Tibial nerve (tissue), 4 donors: Measurements from ENCODE around the gene ANXA5.

Experiments
- CTCF ChIP-seq, 5 experiments: fragments of 200-600 bp in 3 of 5; fragments of 450-650 bp in 2 of 5; sonication (generic) in 3 of 5; IDR thresholded peaks; one replicate each; pipeline ENCODE4 v1.5.1; 2016 to 2019; ENCODE audit warnings: antibody characterized with exemption in 5 of 5, mild to moderate bottlenecking in 3 of 5, moderate library complexity in 2 of 5
- EP300 ChIP-seq, 2 donors: sonication (generic); formaldehyde crosslinking; IDR thresholded peaks; one replicate each; pipeline ENCODE4 v1.6.1; 2017; ENCODE audit warnings: antibody characterized with exemption in 2 of 2, mild to moderate bottlenecking in 1 of 2
- POLR2A ChIP-seq, 2 donors: fragments of 450-650 bp; IDR thresholded peaks; one replicate each; pipeline ENCODE4 v1.6.1; 2017; ENCODE audit warnings: antibody characterized with exemption in 2 of 2, mild to moderate bottlenecking in 2 of 2, moderate library complexity in 2 of 2

DNA sequence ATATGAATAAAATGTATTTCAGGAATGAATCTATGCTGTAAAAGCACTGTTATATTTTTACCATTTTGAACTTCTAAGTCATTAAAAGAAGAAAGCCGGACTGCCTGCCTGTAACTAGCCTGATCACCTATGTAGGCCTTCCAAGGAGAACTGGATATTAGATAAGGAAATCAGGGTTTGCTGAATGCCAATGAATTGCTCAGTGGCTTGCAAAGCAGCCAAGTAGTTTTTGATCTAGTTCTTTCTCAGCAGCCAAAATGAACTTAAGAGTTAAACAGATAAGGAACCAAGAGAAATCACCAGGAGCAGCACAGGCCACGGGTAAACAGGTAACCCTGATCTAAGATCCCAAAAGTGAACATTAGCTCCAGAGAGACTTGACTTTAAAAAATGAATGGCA, 3.3 kb downstream of the ANXA5 start:
- no peak for TF ChIP-seq POLR2A (IDR thresholded peaks at IDR 0.05)
- TF ChIP-seq CTCF (IDR thresholded peaks at IDR 0.05) = no peak
- no peak for TF ChIP-seq EP300 (IDR thresholded peaks at IDR 0.05)
